HCT116 (cell line): ENCODE results near the gene SPIRE1. TPM values are rescaled to one million over a fixed set of nuclear protein-coding genes. Genes with fewer than 3 reads are reported as not detected.

ENCODE experiments used
- ATAC-seq: fragments of 200-7000 bp; cut with Tn5 transposase; 2 replicates; pipeline ENCODE4 v1.9.1; 2020; ENCODE audit warnings: mild to moderate bottlenecking, moderate library complexity
- BruUV-seq: library from RNA; stranded (reverse); fragments of 400-500 nt; replicated peaks from 2 replicates; lab custom pipeline; 2021; lab: Mats Ljungman, UMichigan
- CTCF ChIA-PET: fragments of 300-600 bp; sonication (Branson Sonifier 250); formaldehyde crosslinking; loops from one replicate; lab custom pipeline; 2021; ENCODE audit warnings: antibody characterized with exemption; lab: Charles Lee
- POLR2A ChIA-PET: fragments of 300-600, 350-600 bp; sonication (Branson Sonifier 250); formaldehyde crosslinking; loops from one replicate; lab custom pipeline; 2021; ENCODE audit warnings: antibody characterized with exemption; lab: Charles Lee
- RAD21 ChIA-PET, 2 experiments: fragments of 300-600 bp; sonication (Branson Sonifier 250); formaldehyde crosslinking; loops; one replicate each; lab custom pipeline; 2023; ENCODE audit warnings: low total read pairs in 2 of 2; ENCODE audit not compliant: uncharacterized antibody in 2 of 2, unreplicated experiment in 2 of 2, low non-redundant PET in 1 of 2; lab: Charles Lee
- DNase-seq: peaks from one replicate; pipeline ENCODE4 v3.0.0-alpha.2; 2010; ENCODE audit warnings: low read depth, low spot score
- H2AFZ ChIP-seq: fragments of 200-600 bp; shearing (Covaris generic), sonication (generic); 2 replicates; pipeline ENCODE4 v1.6.1; 2017; ENCODE audit warnings: low read depth, mixed run types, mixed read lengths, antibody characterized with exemption, low read length; ENCODE audit not compliant: poor library complexity, severe bottlenecking
- H3K27ac ChIP-seq: 2 replicates; pipeline ENCODE4 v1.5.1; 2012; ENCODE audit warnings: low read depth, low read length
- H3K27me3 ChIP-seq: fragments of 200-600 bp; sonication (generic); 2 replicates; pipeline ENCODE4 v1.6.1; 2016; ENCODE audit warnings: mixed run types, low read length, mixed read lengths; ENCODE audit not compliant: insufficient read depth
- H3K36me3 ChIP-seq, 2 experiments: fragments of 200-500 bp in 1 of 2; fragments of 200-600 bp in 1 of 2; sonication (Bioruptor generic) in 1 of 2; sonication (generic) in 1 of 2; 2 replicates each; pipeline versions ENCODE4 v1.5.1 to v1.6.1; 2014 to 2016; ENCODE audit warnings: low read length in 2 of 2, inconsistent platforms in 1 of 2, mixed read lengths in 1 of 2, mixed run types in 1 of 2; ENCODE audit not compliant: insufficient read depth in 2 of 2, control insufficient read depth in 1 of 2
- H3K4me1 ChIP-seq, 2 experiments: fragments of 200-600 bp in 1 of 2; sonication (generic) in 1 of 2; 2 replicates each; pipeline versions ENCODE4 v1.5.1 to v1.6.1; 2012 to 2017; ENCODE audit warnings: low read length in 2 of 2, inconsistent platforms in 1 of 2, mild to moderate bottlenecking in 1 of 2, mixed read lengths in 1 of 2, mixed run types in 1 of 2, moderate library complexity in 1 of 2; ENCODE audit not compliant: insufficient read depth in 2 of 2, control insufficient read depth in 1 of 2
- H3K4me2 ChIP-seq: fragments of 200-600 bp; sonication (generic); 2 replicates; pipeline ENCODE4 v1.6.1; 2017; ENCODE audit warnings: mixed run types, low read length, mixed read lengths
- H3K4me3 ChIP-seq, 2 experiments: fragments of 200-600 bp in 1 of 2; sonication (generic) in 1 of 2; replicated peaks in 1 of 2; 2 replicates each; pipeline ENCODE4 v1.5.1; 2011 to 2016; ENCODE audit warnings: low read length in 2 of 2, control low read depth in 1 of 2, low read depth in 1 of 2, mild to moderate bottlenecking in 1 of 2, mixed read lengths in 1 of 2, mixed run types in 1 of 2
- H3K79me2 ChIP-seq: fragments of 200-600 bp; sonication (generic); 2 replicates; pipeline ENCODE4 v1.6.1; 2017; ENCODE audit warnings: mild to moderate bottlenecking, mixed run types, low read length, moderate library complexity, mixed read lengths; ENCODE audit not compliant: insufficient read depth
- H3K9ac ChIP-seq: fragments of 200-600 bp; sonication (generic); 2 replicates; pipeline ENCODE4 v1.6.1; 2016; ENCODE audit warnings: low read length, mixed read lengths
- H3K9me2 ChIP-seq: fragments of 200-600 bp; sonication (generic), shearing (Covaris generic); 2 replicates; pipeline ENCODE4 v1.6.1; 2017; ENCODE audit warnings: mixed run types, mild to moderate bottlenecking, moderate library complexity; ENCODE audit not compliant: insufficient read depth
- H3K9me3 ChIP-seq, 2 experiments: fragments of 200-500 bp in 1 of 2; fragments of 200-600 bp in 1 of 2; sonication (Bioruptor generic) in 1 of 2; sonication (generic) in 1 of 2; 2 replicates each; pipeline ENCODE4 v1.6.1; 2014 to 2017; ENCODE audit warnings: low read length in 2 of 2, mixed read lengths in 2 of 2, inconsistent platforms in 1 of 2, low read depth in 1 of 2, mild to moderate bottlenecking in 1 of 2, mixed run types in 1 of 2, moderate library complexity in 1 of 2; ENCODE audit not compliant: control insufficient read depth in 1 of 2, insufficient read depth in 1 of 2
- H4K20me1 ChIP-seq: fragments of 200-600 bp; sonication (generic), shearing (Covaris generic); 2 replicates; pipeline ENCODE4 v1.6.1; 2017; ENCODE audit warnings: mixed run types, mild to moderate bottlenecking, moderate library complexity; ENCODE audit not compliant: insufficient read depth
- ATF3 ChIP-seq: IDR thresholded peaks from 2 replicates; pipeline ENCODE4 v1.6.1; 2012
- CBX3 ChIP-seq: IDR thresholded peaks from 2 replicates; pipeline ENCODE4 v1.6.1; 2012; ENCODE audit warnings: low read depth
- CEBPB ChIP-seq: IDR thresholded peaks from 2 replicates; pipeline ENCODE4 v1.6.1; 2012; ENCODE audit warnings: low read depth
- CTCF ChIP-seq, 3 experiments: fragments of 200-600 bp in 1 of 3; sonication (generic) in 1 of 3; IDR thresholded peaks in 2 of 3; conservative IDR thresholded peaks in 1 of 3; 2 replicates each; pipeline ENCODE4 v1.5.1; 2012 to 2017; ENCODE audit warnings: low read depth in 2 of 3, low read length in 2 of 3, antibody characterized with exemption in 1 of 3, borderline replicate concordance in 1 of 3, control low read depth in 1 of 3, mild to moderate bottlenecking in 1 of 3, mixed read lengths in 1 of 3, mixed run types in 1 of 3, moderate library complexity in 1 of 3; ENCODE audit not compliant: insufficient read depth in 1 of 3
- EGR1 ChIP-seq: IDR thresholded peaks from 2 replicates; pipeline ENCODE4 v1.6.1; 2012; ENCODE audit warnings: low read depth
- ELF1 ChIP-seq: IDR thresholded peaks from 2 replicates; pipeline ENCODE4 v1.6.1; 2012; ENCODE audit warnings: low read depth, borderline replicate concordance
- EZH2 ChIP-seq: fragments of 200-600 bp; sonication (generic); IDR thresholded peaks from 2 replicates; pipeline ENCODE4 v1.6.1; 2017; ENCODE audit warnings: antibody characterized with exemption, mixed run types
- JUND ChIP-seq: IDR thresholded peaks from 2 replicates; pipeline ENCODE4 v1.6.1; 2012
- POLR2A ChIP-seq: IDR thresholded peaks from 2 replicates; pipeline ENCODE4 v1.7.0; 2011; ENCODE audit warnings: borderline replicate concordance; ENCODE audit not compliant: insufficient read depth, insufficient read length; ENCODE audit errors: extremely low read depth
- POLR2AphosphoS5 ChIP-seq: IDR thresholded peaks from 2 replicates; pipeline ENCODE4 v1.6.1; 2011; ENCODE audit warnings: mild to moderate bottlenecking, low read depth, low read length, moderate library complexity
- RAD21 ChIP-seq: IDR thresholded peaks from 2 replicates; pipeline ENCODE4 v1.6.1; 2012; ENCODE audit warnings: low read depth, mild to moderate bottlenecking
- SRF ChIP-seq: IDR thresholded peaks from 2 replicates; pipeline ENCODE4 v1.6.1; 2012; ENCODE audit warnings: low read depth
- TCF7L2 ChIP-seq: IDR thresholded peaks from 2 replicates; pipeline ENCODE4 v1.7.0; 2011; ENCODE audit warnings: borderline replicate concordance, inconsistent platforms; ENCODE audit not compliant: insufficient read depth, insufficient read length; ENCODE audit errors: extremely low read depth
- YY1 ChIP-seq: IDR thresholded peaks from 2 replicates; pipeline ENCODE4 v1.6.1; 2011; ENCODE audit warnings: low read length, low read depth, moderate library complexity, mild to moderate bottlenecking; ENCODE audit not compliant: insufficient replicate concordance; ENCODE audit errors: extremely low read depth
- ZFX ChIP-seq: fragments of 450-650 bp; IDR thresholded peaks from 2 replicates; pipeline ENCODE4 v1.6.1; 2017
- ZNF274 ChIP-seq: fragments of 200-500 bp; sonication (Bioruptor generic); IDR thresholded peaks from 2 replicates; pipeline ENCODE4 v1.6.1; 2014; ENCODE audit warnings: mild to moderate bottlenecking, low read depth, low read length, inconsistent platforms
- intact Hi-C: fragments of 100-400 bp; cut with micrococcal nuclease; formaldehyde crosslinking; loops from 2 replicates; pipeline ENCODE4 v1.10.0; 2022
- total RNA-seq: library from RNA; stranded (reverse); gene quantifications from one replicate; pipeline ENCODE4 v1.2.1, GENCODE V29; 2021; ENCODE audit not compliant: unreplicated experiment
- TF ChIP-seq, protein P1 (sequence below): IDR thresholded peaks from 2 replicates; pipeline ENCODE4 v1.6.1; 2012

SPIRE1 gene
- total RNA-seq, 1 experiment from 2014 or later = 26.6 TPM

DNA sequence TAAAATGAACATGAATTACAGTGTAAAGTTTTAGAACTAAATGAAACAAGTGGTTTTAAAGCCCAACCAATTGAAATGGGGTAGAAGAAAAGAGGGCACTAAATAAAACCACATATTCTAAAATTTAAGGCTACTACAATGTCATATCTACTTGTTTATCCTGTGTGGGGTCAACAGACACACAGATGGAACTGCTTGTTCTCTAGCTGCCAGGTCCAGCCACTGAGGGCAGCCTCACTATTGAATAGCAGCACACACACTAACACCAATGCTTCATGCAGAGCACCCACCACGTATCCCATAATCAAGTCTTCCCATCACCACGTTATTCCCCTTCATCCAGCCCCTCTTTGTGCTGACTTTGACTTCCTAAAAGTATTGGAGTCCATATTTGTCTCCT lies 88.1 kb downstream of the SPIRE1 start:
- H3K9ac ChIP-seq = no peak overlapping the region
- RAD21 ChIA-PET = no interaction called here
- peaks cover 0 to 10% of the 10 kb centered on the region in 2 experiments; a peak in 2 of 4 replicates for H3K4me1 ChIP-seq
- no peaks in the 10 kb centered on the region for H4K20me1 ChIP-seq
- H3K27ac ChIP-seq = no peak overlapping the region
- H3K4me2 ChIP-seq = no peak overlapping the region
- no peak overlapping the region for H3K4me3 ChIP-seq
- H3K36me3 ChIP-seq = no peaks in the 10 kb centered on the region
- BruUV-seq = no TSS peak
- H2AFZ ChIP-seq = no peak overlapping the region
- POLR2A ChIA-PET = no interaction called here
- CTCF ChIA-PET = no interaction called here
- DNase-seq (no peak), ATAC-seq (no peak)
- intact Hi-C loops = no loop called here
- H3K9me2 ChIP-seq = no peaks in the 10 kb centered on the region
- H3K27me3 ChIP-seq = no peaks in the 10 kb centered on the region
- TF ChIP-seq SRF = no peak
- no peak for TF ChIP-seq RAD21
- no peak for TF ChIP-seq EGR1
- no peak for TF ChIP-seq POLR2AphosphoS5
- no peak for TF ChIP-seq CEBPB
- no peak for TF ChIP-seq CBX3
- no peak for TF ChIP-seq ZFX
- TF ChIP-seq CTCF (IDR thresholded peaks at IDR 0.05 in 2 of 3, conservative IDR thresholded peaks at IDR 0.05 in 1 of 3; ENCODE audit: borderline replicate concordance in 1 of 3, insufficient read depth in 1 of 3, low read depth in 2 of 3, low read length in 2 of 3) = no peak
- TF ChIP-seq ZNF274 = no peak
- TF ChIP-seq JUND = no peak
- TF ChIP-seq ATF3 = no peak
- no peak for TF ChIP-seq YY1
- TF ChIP-seq EZH2 = no peak
- no peak for TF ChIP-seq ELF1
- TF ChIP-seq, protein P1, sequence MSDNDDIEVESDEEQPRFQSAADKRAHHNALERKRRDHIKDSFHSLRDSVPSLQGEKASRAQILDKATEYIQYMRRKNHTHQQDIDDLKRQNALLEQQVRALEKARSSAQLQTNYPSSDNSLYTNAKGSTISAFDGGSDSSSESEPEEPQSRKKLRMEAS = no peak
- TF ChIP-seq TCF7L2 = no peak
- no peak for TF ChIP-seq POLR2A
- H3K79me2 ChIP-seq = no peaks in the 10 kb centered on the region
- no peaks in the 10 kb centered on the region; a peak in 1 of 4 replicates for H3K9me3 ChIP-seq
